Measurements from ENCODE around the gene FRY.

DNA sequence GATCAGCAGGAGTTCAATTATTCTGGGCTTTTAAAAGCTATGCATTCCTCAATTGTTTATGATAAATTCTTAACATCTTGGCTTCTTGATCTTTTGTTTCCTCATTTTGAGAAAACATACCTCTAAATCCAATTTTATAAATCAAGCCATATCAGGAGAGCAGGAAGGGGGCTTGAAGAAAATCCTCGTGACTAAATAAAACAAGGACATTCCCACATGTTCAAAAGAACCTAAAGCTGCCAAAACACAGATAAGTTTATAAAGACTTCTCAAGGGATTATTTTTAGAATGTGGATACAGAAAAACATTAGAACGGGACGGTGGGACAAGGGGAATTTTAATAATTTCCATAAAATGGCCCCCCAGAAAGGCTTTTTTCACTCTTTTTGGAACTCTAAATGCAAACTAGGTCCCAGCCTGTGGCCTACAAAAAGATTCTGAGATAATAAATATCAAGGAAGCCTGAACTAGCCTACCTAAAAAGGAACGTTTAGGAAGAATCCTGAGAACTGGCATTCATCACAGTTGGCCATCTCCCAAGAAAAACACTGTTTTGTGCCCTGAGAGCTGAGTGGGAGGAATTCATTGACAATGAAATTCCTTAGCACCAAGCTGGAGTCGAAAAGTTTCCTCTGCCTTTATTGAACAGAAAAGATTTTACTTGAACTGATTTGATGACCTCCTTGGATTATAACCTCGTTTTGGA is 253.5 kb downstream of the FRY start:
- no peak for TF ChIP-seq POLR2A (IDR thresholded peaks at IDR 0.05)
- TF ChIP-seq, protein P1, sequence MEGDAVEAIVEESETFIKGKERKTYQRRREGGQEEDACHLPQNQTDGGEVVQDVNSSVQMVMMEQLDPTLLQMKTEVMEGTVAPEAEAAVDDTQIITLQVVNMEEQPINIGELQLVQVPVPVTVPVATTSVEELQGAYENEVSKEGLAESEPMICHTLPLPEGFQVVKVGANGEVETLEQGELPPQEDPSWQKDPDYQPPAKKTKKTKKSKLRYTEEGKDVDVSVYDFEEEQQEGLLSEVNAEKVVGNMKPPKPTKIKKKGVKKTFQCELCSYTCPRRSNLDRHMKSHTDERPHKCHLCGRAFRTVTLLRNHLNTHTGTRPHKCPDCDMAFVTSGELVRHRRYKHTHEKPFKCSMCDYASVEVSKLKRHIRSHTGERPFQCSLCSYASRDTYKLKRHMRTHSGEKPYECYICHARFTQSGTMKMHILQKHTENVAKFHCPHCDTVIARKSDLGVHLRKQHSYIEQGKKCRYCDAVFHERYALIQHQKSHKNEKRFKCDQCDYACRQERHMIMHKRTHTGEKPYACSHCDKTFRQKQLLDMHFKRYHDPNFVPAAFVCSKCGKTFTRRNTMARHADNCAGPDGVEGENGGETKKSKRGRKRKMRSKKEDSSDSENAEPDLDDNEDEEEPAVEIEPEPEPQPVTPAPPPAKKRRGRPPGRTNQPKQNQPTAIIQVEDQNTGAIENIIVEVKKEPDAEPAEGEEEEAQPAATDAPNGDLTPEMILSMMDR (IDR thresholded peaks at IDR 0.05) = no peak
